HG03280 (cell line): ENCODE measurements around the gene NACC2.

Source experiments
- ATAC-seq: cut with Tn5 transposase; IDR thresholded peaks from one replicate; pipeline ENCODE4 v1.9.1; 2021; ENCODE audit warnings: mild to moderate bottlenecking, moderate library complexity; ENCODE audit not compliant: unreplicated experiment

Gene NACC2

DNA sequence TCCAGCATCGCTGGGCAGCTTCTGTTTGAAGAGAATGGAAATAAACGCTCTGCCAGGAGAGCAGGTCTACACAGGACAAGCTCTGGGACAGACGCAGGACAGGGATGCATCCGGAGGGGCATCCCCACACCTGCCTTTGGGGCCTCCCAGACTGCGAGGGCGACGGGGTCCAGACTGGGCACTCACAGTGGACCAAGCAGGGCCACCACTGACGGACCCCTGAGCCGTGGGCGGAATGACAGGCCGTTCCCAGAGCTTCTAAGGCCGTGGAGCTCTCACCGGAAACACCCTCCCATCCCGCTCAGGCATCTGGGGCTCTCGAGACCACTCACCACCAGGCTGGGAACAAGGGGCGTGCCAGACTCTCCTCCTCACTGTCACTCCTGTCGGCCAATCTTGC lies 34.1 kb upstream of the NACC2 start:
- no peak for ATAC-seq

DNA sequence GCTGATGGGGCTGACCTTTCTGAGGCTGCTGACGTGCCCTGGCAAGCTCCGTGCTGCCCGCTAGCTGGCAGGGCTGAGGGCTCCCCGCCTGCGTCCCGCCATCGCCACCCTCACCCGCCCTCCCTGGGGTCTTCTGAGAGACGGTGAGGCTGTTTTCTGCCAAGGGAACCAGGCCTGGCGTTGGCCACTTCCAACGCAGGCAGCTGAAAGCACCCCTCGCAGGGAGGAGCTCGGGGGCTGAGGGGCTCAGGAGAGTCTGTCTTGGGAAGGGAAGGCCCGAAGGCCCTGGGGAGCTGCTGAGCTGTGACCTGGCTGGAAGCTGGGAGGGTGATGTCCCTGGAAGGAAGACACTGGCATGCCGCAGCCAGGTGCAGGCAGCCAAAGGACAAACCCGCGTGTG lies 33.3 kb upstream of the NACC2 start:
- ATAC-seq = no peak

DNA sequence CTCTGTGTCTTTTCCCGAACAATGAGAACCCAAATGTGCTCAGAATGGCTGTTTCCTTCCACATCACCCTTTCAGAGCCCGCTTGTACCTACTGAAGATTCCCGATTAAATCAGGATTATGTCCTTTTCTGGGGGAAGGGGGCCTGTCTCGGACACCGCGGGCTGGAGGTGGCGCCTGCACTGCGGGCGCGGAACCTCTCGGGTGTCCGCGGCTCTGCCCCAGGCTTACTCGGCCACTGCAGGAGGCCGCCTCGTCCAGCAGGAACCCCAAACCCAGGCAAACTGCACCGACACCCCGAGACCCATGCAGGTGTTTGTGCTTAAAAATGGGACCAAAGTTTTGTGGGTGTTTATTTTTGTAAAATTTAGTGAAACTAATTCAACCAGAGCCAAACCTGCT lies 32.2 kb upstream of the NACC2 start:
- ATAC-seq = no peak

DNA sequence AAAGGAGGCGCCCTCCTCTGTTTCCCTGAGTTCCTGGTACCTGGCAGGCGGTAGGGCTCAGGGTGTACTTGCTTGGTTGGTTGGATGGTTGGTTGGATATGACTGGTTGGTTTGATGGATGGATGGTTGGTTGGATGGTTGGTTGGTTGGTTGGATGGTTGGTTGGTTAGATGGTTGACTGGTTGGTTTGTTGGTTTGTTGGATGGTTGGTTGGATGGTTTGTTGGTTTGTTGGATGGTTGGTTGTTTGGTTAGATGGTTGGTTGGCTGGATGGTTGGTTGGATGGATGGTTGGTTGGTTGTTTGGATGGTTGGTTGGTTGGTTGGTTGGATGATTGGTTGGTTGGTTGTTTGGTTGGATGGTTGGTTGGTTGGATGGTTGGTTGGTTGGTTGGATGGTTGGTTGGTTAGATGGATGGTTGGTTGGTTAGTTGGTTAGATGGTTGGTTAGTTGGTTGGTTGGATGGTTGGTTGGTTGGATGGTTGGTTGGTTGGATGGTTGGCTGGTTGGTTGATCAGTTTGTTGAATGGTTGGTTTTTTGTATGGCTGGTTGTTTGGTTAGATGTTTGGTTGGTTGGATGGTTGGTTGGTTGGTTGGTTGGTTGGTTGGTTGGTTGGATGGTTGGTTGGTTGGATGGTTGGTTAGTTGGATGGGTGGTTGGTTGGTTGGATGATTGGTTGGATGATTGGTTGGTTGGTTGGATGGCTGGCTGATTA lies 30.0 kb upstream of the NACC2 start:
- no peak for ATAC-seq

DNA sequence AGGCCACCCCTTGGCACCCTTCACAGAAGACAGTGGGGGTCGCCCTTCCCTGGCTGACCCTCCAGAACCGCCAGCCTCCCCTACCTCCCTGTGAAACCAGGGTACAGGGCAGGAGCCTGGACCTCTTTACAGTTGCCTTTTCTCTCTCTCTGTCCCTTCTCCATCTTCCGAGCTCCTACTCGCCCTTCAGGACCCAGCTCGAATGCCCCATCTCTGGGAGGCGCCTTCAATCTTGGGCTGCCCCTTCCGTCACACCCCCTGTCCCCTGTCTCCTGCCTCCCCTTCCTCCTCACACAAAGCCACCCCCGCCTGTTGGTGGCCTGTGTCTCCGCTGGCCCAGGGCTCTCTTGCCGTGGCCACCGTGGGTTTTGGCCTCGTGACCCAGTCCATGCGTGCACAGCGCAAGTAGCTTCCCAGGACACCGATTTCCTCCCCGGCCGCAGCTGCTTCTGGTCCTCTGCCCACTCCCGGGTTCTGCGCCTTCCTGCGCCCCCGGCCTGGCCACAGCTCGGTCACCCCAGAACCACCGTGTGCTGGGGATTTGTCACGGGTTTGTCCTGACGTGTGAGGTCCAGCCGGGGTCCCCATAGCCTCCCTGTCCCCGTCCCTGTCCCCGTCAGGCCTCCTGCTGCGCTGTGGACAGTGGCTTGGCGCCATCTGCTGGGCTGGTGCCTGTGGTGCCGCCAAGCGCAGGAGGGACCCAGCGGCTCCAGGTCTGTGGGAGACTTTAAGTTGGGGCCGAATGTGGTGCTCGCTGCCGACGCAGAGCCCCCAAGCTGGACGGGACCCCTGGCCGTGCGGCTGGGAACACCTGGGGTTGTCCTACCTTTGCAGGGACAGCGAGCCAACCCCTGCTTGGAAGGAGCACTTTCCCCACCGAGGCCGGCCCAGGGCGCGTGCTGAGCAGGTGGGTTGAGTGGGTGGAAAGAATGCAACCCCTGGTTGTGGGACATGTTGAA lies 27.6 kb upstream of the NACC2 start:
- ATAC-seq = no peak

DNA sequence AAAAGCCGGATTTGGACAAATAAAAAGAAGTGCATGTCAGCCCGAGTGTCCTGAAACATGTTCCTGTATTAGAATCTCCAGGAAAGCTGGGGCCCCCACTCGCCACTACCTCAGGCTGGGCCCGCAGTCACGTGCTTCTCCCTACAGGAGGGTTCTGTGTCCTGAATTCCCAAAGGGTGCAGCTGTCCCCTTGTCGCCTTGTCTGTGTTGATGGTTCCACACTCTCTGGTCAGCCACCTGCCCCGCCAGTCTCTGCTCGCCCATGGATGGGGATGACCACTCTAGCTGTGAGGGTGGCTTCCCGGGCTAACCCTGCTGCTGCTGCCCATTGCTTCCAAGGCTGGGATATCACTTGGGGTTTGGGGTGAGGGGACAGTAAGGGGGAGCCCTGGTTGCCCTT lies 26.7 kb upstream of the NACC2 start:
- no peak for ATAC-seq

DNA sequence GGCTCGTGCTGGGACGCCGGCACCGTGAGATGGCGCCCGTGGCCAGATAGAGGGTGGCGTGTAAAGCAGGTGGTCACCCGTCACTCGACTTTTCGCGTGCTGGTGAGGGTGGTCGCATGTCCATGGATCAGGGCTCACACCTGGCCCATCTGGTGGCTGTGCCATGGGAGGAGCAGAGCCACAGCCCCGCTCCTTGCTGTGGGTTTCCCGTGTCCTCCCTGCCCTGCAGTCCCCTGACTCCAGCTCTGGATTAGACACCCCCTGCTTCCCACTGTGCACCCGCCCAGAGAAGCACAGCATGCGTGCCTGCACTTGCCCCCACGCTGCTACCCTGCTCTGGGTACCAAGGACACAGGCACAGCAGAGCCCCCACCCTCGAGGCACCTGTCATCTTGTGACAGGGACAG lies 25.4 kb upstream of the NACC2 start:
- ATAC-seq = no peak

DNA sequence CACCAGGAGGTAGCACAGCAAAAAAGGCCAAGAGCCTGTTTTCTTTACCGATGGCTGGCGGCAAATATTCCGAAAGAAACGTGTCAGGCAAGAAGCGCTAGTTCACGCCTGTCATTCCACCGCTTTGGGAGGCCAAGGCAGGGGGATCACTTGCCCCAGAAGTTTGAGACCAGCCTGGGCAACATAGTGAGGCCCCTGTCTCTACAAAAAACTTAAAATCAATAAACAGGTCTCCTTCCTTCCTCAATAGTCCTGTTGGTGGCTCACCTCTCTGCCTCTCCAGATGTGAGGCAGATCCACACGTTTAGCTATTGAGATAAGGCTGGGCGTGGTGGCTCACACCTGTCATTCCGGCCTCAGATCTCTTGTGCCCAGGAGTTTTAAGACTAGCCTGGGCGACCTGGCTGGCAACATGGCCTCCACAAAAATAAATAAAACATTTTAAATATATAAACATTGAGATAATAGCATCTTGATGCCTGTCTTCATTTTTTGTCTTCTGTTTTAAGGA lies 24.8 kb upstream of the NACC2 start:
- no peak for ATAC-seq

DNA sequence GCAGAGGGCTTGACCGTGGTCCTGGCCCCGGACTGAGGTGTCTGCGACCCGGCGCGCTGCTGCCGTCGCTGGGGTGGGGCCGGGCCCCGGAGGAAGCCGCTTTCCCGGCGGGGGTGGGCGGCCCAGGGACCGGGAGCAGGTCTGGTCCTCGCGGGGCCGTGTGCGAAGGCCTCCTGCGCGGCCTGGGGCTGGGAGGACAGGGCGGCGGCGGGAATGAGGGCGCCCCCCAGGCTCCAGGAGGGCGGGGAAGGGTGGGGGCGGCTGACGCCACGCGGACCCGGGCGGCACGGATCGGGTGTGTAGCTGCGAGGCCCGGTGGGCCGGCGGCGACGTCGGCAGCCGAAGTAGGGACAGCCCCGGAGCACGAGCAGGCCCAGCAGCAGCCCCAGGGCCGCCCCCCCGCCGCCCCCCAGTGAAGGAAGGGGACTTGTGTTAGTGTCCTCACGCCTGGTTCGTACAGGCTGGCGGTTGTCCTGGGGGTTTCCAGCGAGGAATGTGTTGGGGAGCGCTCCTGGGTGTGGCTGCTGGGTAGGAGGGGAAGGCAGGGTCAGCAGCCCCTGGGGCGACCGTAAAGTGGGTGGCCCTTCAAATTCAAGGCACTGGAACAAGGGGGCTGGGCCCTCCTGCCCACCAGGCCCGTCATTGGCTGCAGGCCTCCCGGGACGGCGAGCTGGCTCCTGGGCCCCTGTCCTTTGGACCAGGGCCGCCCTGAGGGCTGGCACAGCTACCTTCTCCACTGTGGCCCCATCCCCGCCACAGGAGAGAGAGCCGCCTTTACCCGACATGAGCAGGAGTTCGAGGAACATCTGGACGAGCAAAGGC lies 24.2 kb upstream of the NACC2 start:
- no peak for ATAC-seq

DNA sequence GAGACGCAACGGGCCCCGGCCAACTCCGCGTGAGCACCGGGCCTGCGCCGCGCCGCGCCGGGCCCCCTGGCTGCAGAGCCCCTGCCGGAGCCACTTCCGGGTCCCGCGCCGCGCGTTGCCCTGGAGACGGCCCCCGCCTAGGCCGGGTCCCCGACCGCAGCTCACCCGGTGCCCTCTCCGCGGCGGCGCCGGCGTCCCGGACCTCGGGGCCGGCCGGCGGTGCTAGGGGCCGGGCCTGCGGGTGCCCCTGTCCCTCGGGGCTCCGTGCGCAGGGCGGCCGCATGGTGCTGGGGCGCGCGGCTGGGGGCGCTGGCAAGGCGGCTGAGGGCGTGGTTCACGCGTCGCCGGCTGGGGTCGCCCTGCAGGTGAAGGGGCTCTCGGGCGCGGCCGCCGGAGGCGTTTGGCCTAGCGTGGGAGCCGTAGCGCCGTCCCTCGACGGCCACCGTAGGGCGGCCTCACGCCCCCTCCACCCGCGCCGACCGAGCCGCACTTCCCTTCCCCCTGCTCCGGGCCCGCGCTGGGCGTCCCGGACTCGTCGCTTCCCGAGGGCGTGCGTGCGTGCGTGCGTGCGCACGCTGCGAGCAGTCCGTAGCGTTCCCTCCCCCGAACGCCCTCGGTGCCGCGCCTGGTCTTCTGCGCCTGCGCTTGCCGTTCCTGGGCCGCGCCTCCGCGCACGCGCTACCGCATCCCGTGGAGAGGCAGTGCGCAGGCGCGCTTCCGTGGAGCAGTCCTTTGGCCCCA lies 23.4 kb upstream of the NACC2 start, which contains the start of gene TMEM250:
Gene TMEM250 (minus strand): TSS at position 556 of the 741 bp plus-strand sequence. CDS start 1,975 bp downstream, outside the sequence.
- ATAC-seq = peak; percentile 81

DNA sequence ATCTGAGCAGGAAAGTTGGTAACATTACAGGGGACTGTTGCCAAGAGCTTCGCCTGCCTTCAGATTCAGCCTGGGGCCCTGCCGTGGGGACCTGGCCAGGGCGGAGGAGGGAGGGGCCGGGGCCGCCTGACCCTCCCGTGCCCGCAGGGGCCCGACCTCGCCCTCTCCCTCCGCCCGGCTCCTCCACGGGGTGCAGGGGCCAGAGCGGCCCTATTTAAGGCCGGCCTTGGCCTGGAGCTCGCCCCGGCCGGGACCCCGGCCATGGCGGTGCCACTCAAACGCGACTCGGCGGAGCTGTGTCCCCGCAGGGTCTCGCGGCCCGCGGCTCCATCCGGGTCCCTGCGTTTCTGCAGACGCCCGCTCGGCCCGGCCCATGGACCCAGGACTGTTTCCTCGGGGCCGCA lies 22.8 kb upstream of the NACC2 start:
- ATAC-seq = peak; percentile 1

DNA sequence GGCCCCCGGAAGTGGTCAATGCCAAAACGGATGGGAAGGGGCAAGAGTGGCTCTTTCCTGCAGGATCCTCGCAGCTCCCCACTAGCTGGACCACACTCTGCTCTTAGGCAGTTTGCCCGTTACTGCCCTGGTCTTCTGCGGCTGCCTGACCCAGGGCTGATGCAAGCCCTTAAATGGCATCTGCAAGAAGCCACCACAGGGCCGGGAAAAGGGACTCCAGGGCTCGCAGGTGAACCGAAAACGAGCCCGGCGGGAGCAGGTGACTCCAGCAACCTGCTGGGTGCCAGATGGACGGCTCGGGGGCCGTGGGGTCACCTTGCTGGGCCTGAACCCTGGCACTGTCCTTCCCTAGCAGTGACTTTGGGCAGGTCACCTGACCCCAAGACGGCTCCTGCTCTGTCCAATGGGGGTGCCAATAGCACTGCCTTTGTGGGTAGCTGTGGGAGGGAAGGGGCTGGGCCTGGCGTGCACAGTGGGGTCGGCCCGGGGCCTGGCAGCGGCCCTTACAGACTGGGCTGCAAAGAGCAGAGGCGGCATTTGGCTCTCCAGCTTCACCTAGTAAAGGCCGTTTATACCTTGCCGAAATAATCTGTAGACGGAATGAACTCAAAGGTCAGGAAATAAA lies 22.3 kb upstream of the NACC2 start:
- ATAC-seq = no peak

DNA sequence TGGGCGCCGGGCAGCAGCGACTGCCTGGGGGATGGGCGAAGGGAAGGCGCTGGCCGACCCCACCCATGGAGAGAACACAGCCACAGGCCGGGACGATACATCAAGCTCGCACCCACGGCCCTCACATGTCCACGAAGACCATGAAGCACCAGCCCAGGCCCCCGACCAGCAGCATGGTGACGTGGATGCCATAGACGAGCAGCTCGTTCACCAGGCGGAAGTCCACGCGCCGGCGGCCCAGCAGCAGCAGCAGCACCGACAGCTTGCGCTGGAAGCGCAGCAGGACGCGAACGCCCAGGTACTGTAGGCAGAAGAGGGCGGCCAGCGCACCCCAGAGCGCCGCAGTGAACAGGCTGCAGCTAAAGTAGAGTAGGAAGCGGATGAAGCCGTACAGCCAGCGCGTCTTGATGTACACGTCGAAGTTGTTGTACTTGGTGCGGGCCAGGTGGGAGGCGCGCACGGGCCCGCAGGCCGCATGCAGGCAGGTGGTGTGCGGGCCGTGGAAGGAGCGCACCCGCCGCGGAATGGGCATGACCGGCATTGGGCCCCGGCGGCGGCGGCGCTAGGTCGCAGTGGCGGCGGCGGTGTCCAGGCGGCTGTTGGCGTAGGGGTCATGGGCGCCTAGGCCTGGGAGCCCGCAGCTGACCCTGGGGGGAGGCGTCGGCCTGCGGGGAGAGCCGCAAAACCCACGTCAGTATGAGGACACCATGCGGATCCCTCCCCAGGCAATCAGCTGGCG lies 21.4 kb upstream of the NACC2 start:
- ATAC-seq = no peak

DNA sequence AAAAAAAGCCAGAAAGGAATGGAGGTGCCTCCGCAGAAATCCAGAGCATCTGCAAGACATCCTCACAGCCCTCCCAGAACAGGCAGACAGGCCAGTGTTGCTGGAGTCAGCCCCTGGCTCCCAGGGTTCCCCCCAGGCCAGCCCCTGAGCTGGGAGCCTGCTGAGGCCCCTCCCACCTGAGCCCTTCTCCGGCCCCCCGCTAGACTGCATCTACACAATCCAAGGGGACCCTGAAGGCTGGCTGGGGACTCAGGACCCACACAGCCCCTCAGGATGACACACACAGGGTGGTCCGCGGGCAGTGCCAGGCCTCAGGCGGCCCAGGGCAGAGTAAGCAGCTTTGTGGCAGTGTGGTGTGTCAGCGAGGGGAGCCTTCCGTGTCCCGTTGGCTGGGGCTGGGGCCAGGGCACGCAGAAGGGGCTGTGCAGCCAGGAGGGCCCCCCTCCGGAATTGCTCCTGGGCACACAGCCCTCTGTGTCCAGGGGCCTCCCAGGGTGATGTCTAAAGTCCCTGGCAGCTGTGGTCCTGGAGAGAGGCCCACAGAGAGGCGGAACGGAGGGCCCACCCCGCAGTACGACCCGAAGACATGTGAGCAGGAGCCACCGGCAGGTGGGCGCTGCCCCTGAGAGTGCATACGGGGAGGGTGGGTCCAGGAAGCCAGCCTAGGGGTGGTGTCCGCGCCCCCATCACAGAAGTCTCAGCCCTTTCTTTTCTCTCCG lies 20.7 kb upstream of the NACC2 start:
- no peak for ATAC-seq

DNA sequence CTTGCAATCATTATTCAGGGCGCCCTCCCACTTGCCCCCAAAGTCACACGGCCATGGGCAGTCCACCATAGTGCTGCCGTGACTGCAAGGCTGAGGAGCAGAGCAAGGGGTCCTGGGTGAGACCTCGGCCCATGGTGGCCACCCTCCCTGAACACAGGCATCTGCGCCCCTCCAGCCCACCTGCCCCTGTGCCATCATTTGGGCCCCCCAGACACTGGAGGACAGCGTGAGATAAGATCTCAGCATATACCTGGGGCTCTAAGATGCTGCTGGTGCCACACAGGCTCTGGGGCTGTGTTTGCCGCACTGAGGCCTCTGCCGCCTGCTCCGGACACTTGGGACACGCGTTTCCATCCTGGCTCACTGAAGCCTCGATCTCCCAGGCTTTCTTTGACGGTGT lies 20.1 kb upstream of the NACC2 start:
- no peak for ATAC-seq

DNA sequence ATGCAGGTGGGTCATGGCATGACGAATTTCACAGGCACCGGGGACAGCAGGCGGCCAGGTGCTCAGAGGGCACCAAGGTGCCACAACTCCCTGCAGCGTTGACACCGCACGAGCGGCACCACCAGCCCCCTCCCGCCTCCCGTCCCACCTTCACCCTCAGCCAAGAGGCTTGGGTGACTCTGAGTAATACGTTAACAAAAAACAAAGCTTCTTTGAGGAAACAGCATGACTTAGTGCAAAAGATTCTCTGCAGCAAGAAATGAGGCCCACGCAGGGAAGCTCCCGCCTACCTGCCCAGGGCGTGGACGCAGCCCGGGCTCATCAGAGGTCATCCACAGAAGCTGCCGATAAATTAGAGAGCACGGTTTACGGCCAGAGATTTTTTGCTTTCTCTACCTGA lies 19.5 kb upstream of the NACC2 start:
- ATAC-seq = no peak

DNA sequence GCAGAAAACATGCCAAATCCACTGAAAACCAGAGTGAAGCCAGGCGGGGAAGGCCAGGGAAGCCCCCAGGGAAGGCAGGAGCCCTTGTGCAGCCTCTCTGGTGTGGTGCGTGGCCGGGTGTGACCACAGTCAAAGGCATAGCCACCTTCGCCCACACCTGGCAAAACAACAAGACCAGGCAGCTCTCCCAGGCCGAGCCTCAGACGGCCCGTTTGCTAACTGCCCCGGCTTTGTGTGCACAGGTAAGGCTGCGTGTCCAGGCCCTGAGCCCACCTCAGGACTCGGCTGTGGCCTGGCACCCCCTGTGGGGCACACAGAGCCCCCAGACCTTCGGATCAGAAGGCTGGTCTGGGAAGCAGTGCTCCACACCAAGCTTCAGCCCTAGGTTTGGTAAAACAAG lies 17.5 kb upstream of the NACC2 start:
- ATAC-seq = no peak

DNA sequence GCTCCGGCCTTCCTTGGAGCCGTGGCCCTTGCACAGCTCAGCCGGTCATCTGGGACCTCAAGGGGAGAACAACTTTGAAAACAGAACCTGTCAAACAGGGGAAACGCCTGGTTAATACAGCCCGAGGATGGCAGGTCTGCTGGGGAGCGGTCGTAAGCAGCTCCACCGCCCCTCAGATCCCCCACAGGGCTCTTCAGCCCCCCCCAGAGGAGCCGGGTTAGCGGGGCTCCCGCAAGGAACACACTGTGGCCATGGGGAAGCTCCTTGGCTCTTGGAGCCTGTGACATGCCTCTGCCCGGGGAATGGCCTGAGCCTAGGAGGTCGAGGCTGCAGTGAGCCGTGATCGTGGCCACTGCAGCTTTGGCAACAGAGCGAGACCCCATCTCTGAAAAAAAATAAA lies 16.8 kb upstream of the NACC2 start:
- no peak for ATAC-seq

DNA sequence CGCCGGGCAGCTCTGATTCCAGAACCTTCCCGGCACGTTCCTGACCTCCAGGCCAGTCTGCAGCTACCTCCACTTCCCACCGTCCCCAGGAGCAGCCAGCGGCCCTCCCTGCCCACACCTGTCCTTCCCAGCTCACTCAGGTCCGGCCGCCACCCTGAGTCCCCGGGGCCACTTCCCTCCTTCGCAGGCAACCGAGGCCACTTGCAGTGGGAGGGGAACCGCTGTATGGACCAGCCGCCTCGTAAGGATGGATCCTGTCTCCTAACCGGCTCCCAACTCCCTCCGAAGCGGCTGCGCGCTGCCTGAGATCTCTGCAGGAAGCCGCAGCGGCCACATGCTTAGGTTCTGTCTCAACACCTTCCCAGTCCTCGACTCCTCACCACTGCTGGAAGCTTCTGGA lies 16.1 kb upstream of the NACC2 start:
- no peak for ATAC-seq
